ENCODE measurements around the gene SNRPF. TPM values are rescaled to one million over a fixed set of nuclear protein-coding genes. Genes with fewer than 3 reads are reported as not detected.

Gene SNRPF
- total and polyA plus RNA-seq, 2 of the 8 experiments (the other 6 are each of a cell fraction or from before 2014, with no cell fraction given), result 58.5 to 79.7 TPM

GRCh38 chr12:95851606-95852005 lies 7.1 kb upstream of the SNRPF start (continued):
- TF ChIP-seq CHD7 (IDR thresholded peaks at IDR 0.05; ENCODE audit: insufficient replicate concordance, low read length) (no peak), E2F6 (IDR thresholded peaks at IDR 0.05) (no peak), BACH1 (IDR thresholded peaks at IDR 0.05; ENCODE audit: low read length) (no peak), CEBPB (IDR thresholded peaks at IDR 0.05; ENCODE audit: low read depth, low read length) (no peak), KDM1A (IDR thresholded peaks at IDR 0.05; ENCODE audit: borderline replicate concordance, low read length) (no peak), KDM5A (IDR thresholded peaks at IDR 0.05; ENCODE audit: low read length) (no peak), CTBP2 (IDR thresholded peaks at IDR 0.05; ENCODE audit: borderline replicate concordance, insufficient read depth, insufficient read length, low read length) (no peak), KDM4A (IDR thresholded peaks at IDR 0.05; ENCODE audit: low read depth, low read length, severe bottlenecking) (no peak), EP300 (IDR thresholded peaks at IDR 0.05; ENCODE audit: borderline replicate concordance in 1 of 2, low read depth in 2 of 2, low read length in 2 of 2) (no peak), TAF7 (optimal IDR thresholded peaks at IDR 0.05; ENCODE audit: borderline replicate concordance, low read depth, low read length) (no peak), NANOG (IDR thresholded peaks at IDR 0.05; ENCODE audit: insufficient read depth, low read depth, low read length, poor library complexity, severe bottlenecking) (no peak)
